ENCODE results near the gene NIN. TPM values are rescaled to one million over a fixed set of nuclear protein-coding genes. Genes with fewer than 3 reads are reported as not detected.

NIN gene
- polyA plus RNA-seq, 1 experiment: 26.9 TPM

- no peaks in the 10 kb centered on the region for H3K27me3 ChIP-seq (ENCODE audit: control insufficient read depth, insufficient read depth, low read length)
- H3K27ac ChIP-seq (ENCODE audit: low read depth, low read length): no peak overlapping the region
- no peak for TF ChIP-seq CTCF (IDR thresholded peaks at IDR 0.05; ENCODE audit: low read depth, low read length)
- H3K4me3 ChIP-seq (ENCODE audit: low read depth, low read length): no peak overlapping the region
- ChIA-PET POLR2A (no interaction called here), CTCF (interaction anchor here (1.1 to 2.9 kb wide), 3 partner anchors 9 to 73 kb away, joined by 3 to 14 read pairs (median 10); no protein-coding TSS in a partner anchor)
- DNase-seq (ENCODE audit: low read depth, low spot score): no peak
- H3K9me3 ChIP-seq (ENCODE audit: control insufficient read depth, insufficient read depth, low read length): no peaks in the 10 kb centered on the region
These were observed 44.1 kb downstream of the NIN start for GRCh38 chr14:50786751-50787464.

- TF ChIP-seq CTCF (IDR thresholded peaks at IDR 0.05; ENCODE audit: low read depth, low read length): no peak
- ChIA-PET CTCF (interaction anchor here (0.6 to 2.9 kb wide), 5 partner anchors 8 to 381 kb away, joined by 3 to 14 read pairs (median 5); no protein-coding TSS in a partner anchor), POLR2A (interaction anchor here (0.5 kb wide), 1 partner anchor 15 kb away, joined by 3 read pairs; no protein-coding TSS in a partner anchor)
These were observed 45.4 kb downstream of the NIN start for GRCh38 chr14:50785457-50786063.

GRCh38 chr14:50784683-50785456 is 46.1 kb downstream of the NIN start:
- CTCF ChIA-PET: interaction anchor here (0.6 to 2.9 kb wide), 5 partner anchors 9 to 381 kb away, joined by 3 to 10 read pairs (median 5); no protein-coding TSS in a partner anchor

More at GRCh38 chr14:50785457-50786063, 45.4 kb downstream of the NIN start:
- H3K27me3 ChIP-seq (ENCODE audit: control insufficient read depth, insufficient read depth, low read length): no peaks in the 10 kb centered on the region
- no peaks in the 10 kb centered on the region for H3K9me3 ChIP-seq (ENCODE audit: control insufficient read depth, insufficient read depth, low read length)
- no peak overlapping the region for H3K4me3 ChIP-seq (ENCODE audit: low read depth, low read length)
- no peak overlapping the region for H3K27ac ChIP-seq (ENCODE audit: low read depth, low read length)
- no peak for DNase-seq (ENCODE audit: low read depth, low spot score)

GRCh38 chr14:50783563-50783962 is 47.4 kb downstream of the NIN start:
- no peak overlapping the region for H3K27ac ChIP-seq (ENCODE audit: low read depth, low read length)
- TF ChIP-seq CTCF (IDR thresholded peaks at IDR 0.05; ENCODE audit: low read depth, low read length): no peak
- CTCF ChIA-PET: interaction anchor here (0.5 to 2.1 kb wide), 3 partner anchors 10 to 449 kb away, joined by 3 to 6 read pairs (median 5); no protein-coding TSS in a partner anchor
- H3K9me3 ChIP-seq (ENCODE audit: control insufficient read depth, insufficient read depth, low read length): no peaks in the 10 kb centered on the region
- no peak for DNase-seq (ENCODE audit: low read depth, low spot score)
- H3K4me3 ChIP-seq (ENCODE audit: low read depth, low read length): no peak overlapping the region
- POLR2A ChIA-PET: no interaction called here
- H3K27me3 ChIP-seq (ENCODE audit: control insufficient read depth, insufficient read depth, low read length): no peaks in the 10 kb centered on the region

More at GRCh38 chr14:50784683-50785456, 46.1 kb downstream of the NIN start:
- H3K9me3 ChIP-seq (ENCODE audit: control insufficient read depth, insufficient read depth, low read length): no peaks in the 10 kb centered on the region
- POLR2A ChIA-PET: interaction anchor here (0.5 kb wide), 1 partner anchor 16 kb away, joined by 3 read pairs; no protein-coding TSS in a partner anchor
- H3K4me3 ChIP-seq (ENCODE audit: low read depth, low read length): no peak overlapping the region
- H3K27ac ChIP-seq (ENCODE audit: low read depth, low read length): no peak overlapping the region
- no peak for TF ChIP-seq CTCF (IDR thresholded peaks at IDR 0.05; ENCODE audit: low read depth, low read length)
- H3K27me3 ChIP-seq (ENCODE audit: control insufficient read depth, insufficient read depth, low read length): no peaks in the 10 kb centered on the region
- DNase-seq (ENCODE audit: low read depth, low spot score): no peak
